Stimulated activated CD4-positive, alpha-beta T cell treated with anti-CD3 and anti-CD28 coated beads, Interleukin-2, amount 100 ng/mL, for 24 hours (primary cell): ENCODE measurements around the gene UST.

Experiments used
- DNase-seq, 2 donors: peaks; one replicate each; pipeline ENCODE4 v3.0.0-alpha.2; 2020

The UST gene

GRCh38 chr6:149071997-149072396 lies 325.2 kb downstream of the UST start:
- no peak for DNase-seq

- DNase-seq: no peak
Measured at GRCh38 chr6:149074832-149075258, 328.0 kb downstream of the UST start.

- DNase-seq: no peak
Measured at GRCh38 chr6:149075616-149076354, 329.0 kb downstream of the UST start.

- no peak for DNase-seq
Measured at GRCh38 chr6:149076355-149076734, 329.5 kb downstream of the UST start.

GRCh38 chr6:149077208-149077607 lies 330.4 kb downstream of the UST start:
- peak in 1 of 2 donors; percentile 36 for DNase-seq

- DNase-seq: no peak
Measured at GRCh38 chr6:149078211-149078782, 331.5 kb downstream of the UST start.

GRCh38 chr6:149079456-149079855 lies 332.6 kb downstream of the UST start:
- DNase-seq: no peak

GRCh38 chr6:149079911-149080491 lies 333.2 kb downstream of the UST start:
- DNase-seq: no peak

- DNase-seq: no peak
Measured at GRCh38 chr6:149080511-149080910, 333.7 kb downstream of the UST start.

- no peak for DNase-seq
Measured at GRCh38 chr6:149081281-149081680, 334.5 kb downstream of the UST start.

- DNase-seq: peak; percentile 88 to 91
Measured at GRCh38 chr6:149082320-149082719, 335.5 kb downstream of the UST start.

GRCh38 chr6:149084026-149084425 lies 337.2 kb downstream of the UST start:
- DNase-seq: no peak

- no peak for DNase-seq
Measured at GRCh38 chr6:149084808-149085556, 338.2 kb downstream of the UST start.

- DNase-seq: no peak
Measured at GRCh38 chr6:149085557-149085938, 338.7 kb downstream of the UST start.

- DNase-seq: no peak
Measured at GRCh38 chr6:149086363-149086762, 339.5 kb downstream of the UST start.

- no peak for DNase-seq
Measured at GRCh38 chr6:149087898-149088297, 341.1 kb downstream of the UST start.

- no peak for DNase-seq
Measured at GRCh38 chr6:149088361-149088760, 341.5 kb downstream of the UST start.

- DNase-seq: no peak
Measured at GRCh38 chr6:149089510-149089909, 342.7 kb downstream of the UST start.

- DNase-seq: no peak
Measured at GRCh38 chr6:149090937-149091336, 344.1 kb downstream of the UST start.

- DNase-seq: no peak
Measured at GRCh38 chr6:149093643-149094042, 346.8 kb downstream of the UST start.

GRCh38 chr6:149094156-149094555 lies 347.3 kb downstream of the UST start:
- DNase-seq: no peak

GRCh38 chr6:149094934-149095351 lies 348.1 kb downstream of the UST start:
- DNase-seq: no peak

GRCh38 chr6:149095842-149096241 lies 349.0 kb downstream of the UST start:
- no peak for DNase-seq

- DNase-seq: no peak
Measured at GRCh38 chr6:149097794-149098193, 351.0 kb downstream of the UST start.
